OCI-LY1 (cell line): ENCODE results near the gene SLC6A16.
"Not testable (repeated sequence)": the region's sequence is repeated elsewhere in the genome, so short reads cannot be mapped to it uniquely, and the experiment has no call there.

ENCODE experiments used
- EZH2 ChIP-seq: fragments of 200-600 bp; sonication (generic), shearing (Covaris generic); IDR thresholded peaks from 2 replicates; pipeline ENCODE4 v1.8.0; 2017; ENCODE audit warnings: borderline replicate concordance, mixed run types, mild to moderate bottlenecking, antibody characterized with exemption, low read length, moderate library complexity, mixed read lengths
- TF ChIP-seq, protein P1 (sequence below): fragments of 200-600 bp; sonication (generic), shearing (Covaris generic); IDR thresholded peaks from 2 replicates; pipeline ENCODE4 v1.5.1; 2017; ENCODE audit warnings: mild to moderate bottlenecking, antibody characterized with exemption, low read length, moderate library complexity, mixed read lengths

DNA sequence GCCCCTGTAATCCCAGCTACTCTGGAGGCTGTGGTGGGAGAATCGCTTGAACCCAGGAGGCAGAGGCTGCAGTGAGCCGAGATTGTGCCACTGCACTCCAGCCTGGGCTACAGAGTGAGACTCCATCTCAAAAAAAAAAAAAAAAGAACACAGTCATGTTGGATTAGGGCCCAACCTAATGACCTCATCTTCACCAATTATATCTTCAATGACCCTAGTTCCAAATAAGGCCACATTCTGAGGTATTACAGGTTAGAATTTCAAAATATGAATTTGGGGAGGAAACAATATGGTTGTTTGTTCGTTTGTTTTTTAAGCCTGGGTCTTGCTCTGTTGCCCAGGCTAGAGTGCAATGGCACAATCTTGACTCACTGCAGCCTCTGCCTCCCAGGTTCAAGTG lies 48.2 kb upstream of the SLC6A16 start:
- TF ChIP-seq EZH2 = not testable (repeated sequence)
- TF ChIP-seq, protein P1, sequence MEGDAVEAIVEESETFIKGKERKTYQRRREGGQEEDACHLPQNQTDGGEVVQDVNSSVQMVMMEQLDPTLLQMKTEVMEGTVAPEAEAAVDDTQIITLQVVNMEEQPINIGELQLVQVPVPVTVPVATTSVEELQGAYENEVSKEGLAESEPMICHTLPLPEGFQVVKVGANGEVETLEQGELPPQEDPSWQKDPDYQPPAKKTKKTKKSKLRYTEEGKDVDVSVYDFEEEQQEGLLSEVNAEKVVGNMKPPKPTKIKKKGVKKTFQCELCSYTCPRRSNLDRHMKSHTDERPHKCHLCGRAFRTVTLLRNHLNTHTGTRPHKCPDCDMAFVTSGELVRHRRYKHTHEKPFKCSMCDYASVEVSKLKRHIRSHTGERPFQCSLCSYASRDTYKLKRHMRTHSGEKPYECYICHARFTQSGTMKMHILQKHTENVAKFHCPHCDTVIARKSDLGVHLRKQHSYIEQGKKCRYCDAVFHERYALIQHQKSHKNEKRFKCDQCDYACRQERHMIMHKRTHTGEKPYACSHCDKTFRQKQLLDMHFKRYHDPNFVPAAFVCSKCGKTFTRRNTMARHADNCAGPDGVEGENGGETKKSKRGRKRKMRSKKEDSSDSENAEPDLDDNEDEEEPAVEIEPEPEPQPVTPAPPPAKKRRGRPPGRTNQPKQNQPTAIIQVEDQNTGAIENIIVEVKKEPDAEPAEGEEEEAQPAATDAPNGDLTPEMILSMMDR = not testable (repeated sequence)
